ENCODE measurements around the gene PC. TPM values are rescaled to one million over a fixed set of nuclear protein-coding genes. Genes with fewer than 3 reads are reported as not detected.

PC gene
- total RNA-seq, 1 donor from 2014 or later: 13.5 TPM

GRCh38 chr11:66853242-66854229 lies 104.6 kb downstream of the PC start:
- no peaks in the 10 kb centered on the region for H3K9me3 ChIP-seq
- no peak overlapping the region for H3K27ac ChIP-seq
- no peak for DNase-seq (ENCODE audit: low spot score in 2 of 2)
- no peak overlapping the region for H3K4me3 ChIP-seq
- intact Hi-C loops (cut with DNase I): no loop called here
- peaks cover 4 to 6% of the 10 kb centered on the region in 2 donors for H3K4me1 ChIP-seq
- H3K36me3 ChIP-seq: peaks cover 1 to 2% of the 10 kb centered on the region in 2 donors
- no peaks in the 10 kb centered on the region for H3K27me3 ChIP-seq
- TF ChIP-seq CTCF (IDR thresholded peaks at IDR 0.05): no peak

GRCh38 chr11:66852466-66853241 lies 105.5 kb downstream of the PC start:
- no peak overlapping the region for H3K27ac ChIP-seq
- H3K9me3 ChIP-seq: no peaks in the 10 kb centered on the region
- intact Hi-C loops (cut with DNase I): no loop called here
- no peaks in the 10 kb centered on the region for H3K27me3 ChIP-seq
- H3K4me1 ChIP-seq: peaks cover 4 to 6% of the 10 kb centered on the region in 2 donors
- DNase-seq (ENCODE audit: low spot score in 2 of 2): no peak
- peaks cover 4 to 6% of the 10 kb centered on the region in 2 donors for H3K36me3 ChIP-seq
- H3K4me3 ChIP-seq: no peak overlapping the region
- no peak for TF ChIP-seq CTCF (IDR thresholded peaks at IDR 0.05)

- no peaks in the 10 kb centered on the region for H3K9me3 ChIP-seq
- peaks cover 4 to 6% of the 10 kb centered on the region in 2 donors for H3K4me1 ChIP-seq
- no peak overlapping the region for H3K27ac ChIP-seq
- no peak for TF ChIP-seq CTCF (IDR thresholded peaks at IDR 0.05)
- no peak overlapping the region for H3K4me3 ChIP-seq
- H3K36me3 ChIP-seq: peaks cover 4 to 12% of the 10 kb centered on the region in 2 donors
- peak in 1 of 2 donors; percentile 62 for DNase-seq (ENCODE audit: low spot score in 2 of 2)
- intact Hi-C loops (cut with DNase I): no loop called here
- no peaks in the 10 kb centered on the region for H3K27me3 ChIP-seq
Observed at GRCh38 chr11:66851698-66852465, 106.3 kb downstream of the PC start.

GRCh38 chr11:66851239-66851596 lies 107.0 kb downstream of the PC start:
- intact Hi-C loops (cut with DNase I): no loop called here
- TF ChIP-seq CTCF (IDR thresholded peaks at IDR 0.05): no peak
- Histone ChIP-seq H3K36me3 (peaks cover 4 to 19% of the 10 kb centered on the region in 2 donors), H3K4me3 (no peak overlapping the region), H3K27me3 (no peaks in the 10 kb centered on the region), H3K27ac (no peak overlapping the region), H3K9me3 (no peaks in the 10 kb centered on the region), H3K4me1 (peaks cover 4 to 6% of the 10 kb centered on the region in 2 donors)
- no peak for DNase-seq (ENCODE audit: low spot score in 2 of 2)

GRCh38 chr11:66850588-66851238 lies 107.5 kb downstream of the PC start:
- Histone ChIP-seq H3K36me3 (peaks cover 9 to 24% of the 10 kb centered on the region in 2 donors), H3K27ac (no peak overlapping the region), H3K4me3 (no peak overlapping the region), H3K9me3 (no peaks in the 10 kb centered on the region), H3K4me1 (peaks cover 4 to 5% of the 10 kb centered on the region in 2 donors), H3K27me3 (no peaks in the 10 kb centered on the region)
- intact Hi-C loops (cut with DNase I): no loop called here
- no peak for TF ChIP-seq CTCF (IDR thresholded peaks at IDR 0.05)
- DNase-seq (ENCODE audit: low spot score in 2 of 2): peak in 1 of 2 donors; percentile 59

All from ascending aorta (tissue), 2 donors.